PFSK-1 (cell line): ENCODE results near the gene CCDC184.

Experiments used
- FOXP2 ChIP-seq: optimal IDR thresholded peaks from 2 replicates; pipeline ENCODE3; 2011; ENCODE audit warnings: borderline replicate concordance, control low read depth, inconsistent platforms; ENCODE audit not compliant: insufficient read depth; ENCODE audit errors: extremely low read length, extremely low read depth
- POLR2AphosphoS5 ChIP-seq: IDR thresholded peaks from 2 replicates; pipeline ENCODE4 v1.6.1; 2012; ENCODE audit warnings: low read depth, mild to moderate bottlenecking, control low read depth, low read length, moderate library complexity
- SIN3A ChIP-seq: IDR thresholded peaks from 2 replicates; pipeline ENCODE4 v1.6.1; 2012; ENCODE audit warnings: mild to moderate bottlenecking, low read length, moderate library complexity, borderline replicate concordance; ENCODE audit not compliant: insufficient read depth
- TAF1 ChIP-seq: IDR thresholded peaks from 2 replicates; pipeline ENCODE4 v1.6.1; 2012; ENCODE audit warnings: low read length, control low read depth, borderline replicate concordance; ENCODE audit not compliant: insufficient read depth
- TF ChIP-seq, protein P1 (sequence below), 2 experiments: IDR thresholded peaks; 2 replicates each; pipeline versions ENCODE4 v1.6.1 to v1.8.0; 2011 to 2012; ENCODE audit warnings: low read depth in 2 of 2, low read length in 2 of 2, control low read depth in 1 of 2, inconsistent platforms in 1 of 2, mild to moderate bottlenecking in 1 of 2, moderate library complexity in 1 of 2; ENCODE audit not compliant: insufficient read depth in 1 of 2

Gene CCDC184

DNA sequence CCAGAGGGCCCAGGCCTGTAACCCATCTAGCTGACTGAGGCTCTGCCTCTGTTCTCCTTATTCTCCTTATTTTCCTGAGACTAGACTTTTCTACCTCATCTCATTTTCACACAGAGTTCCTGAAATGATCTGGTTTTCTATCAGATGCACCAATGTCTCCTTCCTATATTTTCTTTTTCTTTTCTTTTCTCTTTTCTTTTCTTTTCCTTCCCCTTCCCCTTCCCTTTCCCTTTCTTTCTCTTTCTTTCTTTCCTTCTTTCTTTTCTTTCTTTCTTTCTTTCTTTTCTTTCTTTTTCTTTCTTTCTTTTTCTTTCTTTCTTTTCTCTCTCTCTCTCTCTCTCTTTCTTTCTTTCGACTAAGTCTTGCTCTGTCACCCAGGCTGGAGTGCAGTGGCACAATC lies 3.0 kb upstream of the CCDC184 start:
- TF ChIP-seq FOXP2 = no peak
- no peak for TF ChIP-seq POLR2AphosphoS5
- no peak for TF ChIP-seq SIN3A
- TF ChIP-seq, protein P1, sequence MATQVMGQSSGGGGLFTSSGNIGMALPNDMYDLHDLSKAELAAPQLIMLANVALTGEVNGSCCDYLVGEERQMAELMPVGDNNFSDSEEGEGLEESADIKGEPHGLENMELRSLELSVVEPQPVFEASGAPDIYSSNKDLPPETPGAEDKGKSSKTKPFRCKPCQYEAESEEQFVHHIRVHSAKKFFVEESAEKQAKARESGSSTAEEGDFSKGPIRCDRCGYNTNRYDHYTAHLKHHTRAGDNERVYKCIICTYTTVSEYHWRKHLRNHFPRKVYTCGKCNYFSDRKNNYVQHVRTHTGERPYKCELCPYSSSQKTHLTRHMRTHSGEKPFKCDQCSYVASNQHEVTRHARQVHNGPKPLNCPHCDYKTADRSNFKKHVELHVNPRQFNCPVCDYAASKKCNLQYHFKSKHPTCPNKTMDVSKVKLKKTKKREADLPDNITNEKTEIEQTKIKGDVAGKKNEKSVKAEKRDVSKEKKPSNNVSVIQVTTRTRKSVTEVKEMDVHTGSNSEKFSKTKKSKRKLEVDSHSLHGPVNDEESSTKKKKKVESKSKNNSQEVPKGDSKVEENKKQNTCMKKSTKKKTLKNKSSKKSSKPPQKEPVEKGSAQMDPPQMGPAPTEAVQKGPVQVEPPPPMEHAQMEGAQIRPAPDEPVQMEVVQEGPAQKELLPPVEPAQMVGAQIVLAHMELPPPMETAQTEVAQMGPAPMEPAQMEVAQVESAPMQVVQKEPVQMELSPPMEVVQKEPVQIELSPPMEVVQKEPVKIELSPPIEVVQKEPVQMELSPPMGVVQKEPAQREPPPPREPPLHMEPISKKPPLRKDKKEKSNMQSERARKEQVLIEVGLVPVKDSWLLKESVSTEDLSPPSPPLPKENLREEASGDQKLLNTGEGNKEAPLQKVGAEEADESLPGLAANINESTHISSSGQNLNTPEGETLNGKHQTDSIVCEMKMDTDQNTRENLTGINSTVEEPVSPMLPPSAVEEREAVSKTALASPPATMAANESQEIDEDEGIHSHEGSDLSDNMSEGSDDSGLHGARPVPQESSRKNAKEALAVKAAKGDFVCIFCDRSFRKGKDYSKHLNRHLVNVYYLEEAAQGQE (IDR thresholded peaks at IDR 0.05; ENCODE audit: insufficient read depth in 1 of 2, low read depth in 2 of 2, low read length in 2 of 2) = no peak
- TF ChIP-seq TAF1 = no peak

DNA sequence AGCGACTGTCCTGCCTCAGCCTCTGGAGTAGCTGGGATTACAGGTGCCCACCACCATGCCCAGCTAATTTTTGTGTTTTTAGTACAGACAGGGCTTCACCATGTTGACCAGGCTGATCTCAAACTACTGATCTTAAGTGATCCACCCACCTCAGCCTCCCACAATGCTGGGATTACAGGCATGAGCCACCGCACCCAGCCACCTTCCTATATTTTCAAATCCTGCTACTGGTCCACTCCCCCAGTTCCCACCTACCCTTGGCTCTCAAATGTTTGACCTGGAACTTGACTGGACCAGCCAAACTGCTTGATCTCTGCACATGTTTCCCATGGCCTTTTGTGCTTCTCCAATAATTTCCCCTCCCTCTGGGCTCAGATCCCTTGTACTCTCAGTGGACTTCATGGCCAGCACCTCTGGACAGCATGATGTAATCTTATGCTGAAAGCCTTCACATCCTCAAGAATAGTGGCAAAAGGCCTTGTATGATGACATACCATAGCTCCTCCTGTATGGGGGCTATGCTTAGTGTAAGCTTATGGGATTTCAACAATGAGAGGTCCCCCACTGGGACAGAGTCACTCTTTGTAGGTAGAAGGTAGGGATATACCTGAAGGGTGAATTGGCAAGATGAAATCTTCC lies 2.5 kb upstream of the CCDC184 start:
- TF ChIP-seq POLR2AphosphoS5 (no peak), TAF1 (no peak), FOXP2 (no peak), SIN3A (no peak)
- TF ChIP-seq, protein P1 (IDR thresholded peaks at IDR 0.05; ENCODE audit: insufficient read depth in 1 of 2, low read depth in 2 of 2, low read length in 2 of 2) = no peak

DNA sequence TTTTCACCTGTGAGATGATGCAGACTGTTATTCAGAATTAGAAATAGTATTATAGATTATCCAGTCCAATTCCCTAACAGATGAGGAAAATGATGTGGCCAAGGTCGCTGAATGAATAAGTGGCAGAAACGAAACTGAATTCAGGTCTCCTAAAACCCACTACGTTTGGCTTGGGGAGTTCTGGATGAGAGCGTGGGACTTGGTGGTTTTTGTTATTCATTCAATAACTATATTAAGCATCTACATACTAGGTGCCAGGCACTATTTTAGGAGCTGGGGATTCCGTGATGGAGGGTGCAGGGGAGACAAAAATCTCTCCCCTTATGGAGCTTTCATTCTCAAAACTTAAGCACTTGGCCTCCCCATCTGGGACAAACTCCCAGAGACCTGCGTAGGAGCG lies 813 bp upstream of the CCDC184 start:
- TF ChIP-seq, protein P1 (IDR thresholded peaks at IDR 0.05; ENCODE audit: insufficient read depth in 1 of 2, low read depth in 2 of 2, low read length in 2 of 2) = no peak
- TF ChIP-seq SIN3A (no peak), FOXP2 (no peak), POLR2AphosphoS5 (no peak), TAF1 (no peak)

DNA sequence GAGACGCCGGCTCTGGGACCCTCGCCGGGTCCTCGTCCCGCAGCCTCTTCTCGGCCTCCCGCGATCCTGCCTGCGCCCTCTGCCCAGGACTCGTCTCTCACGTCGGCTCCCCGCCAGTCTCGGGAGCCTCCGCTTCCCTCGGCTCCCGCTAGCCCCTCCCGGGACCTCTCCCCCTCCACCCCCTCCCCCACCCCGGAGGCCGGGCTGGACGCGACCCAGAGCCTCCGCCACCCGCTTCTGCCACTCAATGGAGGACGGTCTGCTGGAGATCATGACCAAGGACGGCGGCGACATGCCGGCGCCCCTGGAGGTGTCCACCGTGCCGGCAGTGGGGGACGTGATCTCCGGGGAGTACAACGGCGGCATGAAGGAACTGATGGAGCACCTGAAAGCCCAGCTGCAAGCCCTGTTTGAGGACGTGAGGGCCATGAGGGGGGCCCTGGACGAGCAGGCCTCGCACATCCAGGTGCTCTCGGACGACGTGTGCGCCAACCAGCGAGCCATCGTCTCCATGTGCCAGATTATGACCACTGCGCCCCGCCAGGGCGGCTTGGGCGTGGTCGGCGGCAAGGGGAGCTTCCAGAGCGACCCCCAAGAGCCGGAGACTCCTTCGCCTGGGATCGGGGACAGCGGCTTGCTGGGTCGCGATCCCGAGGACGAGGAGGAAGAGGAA lies 568 bp downstream of the CCDC184 start:
- no peak for TF ChIP-seq SIN3A

DNA sequence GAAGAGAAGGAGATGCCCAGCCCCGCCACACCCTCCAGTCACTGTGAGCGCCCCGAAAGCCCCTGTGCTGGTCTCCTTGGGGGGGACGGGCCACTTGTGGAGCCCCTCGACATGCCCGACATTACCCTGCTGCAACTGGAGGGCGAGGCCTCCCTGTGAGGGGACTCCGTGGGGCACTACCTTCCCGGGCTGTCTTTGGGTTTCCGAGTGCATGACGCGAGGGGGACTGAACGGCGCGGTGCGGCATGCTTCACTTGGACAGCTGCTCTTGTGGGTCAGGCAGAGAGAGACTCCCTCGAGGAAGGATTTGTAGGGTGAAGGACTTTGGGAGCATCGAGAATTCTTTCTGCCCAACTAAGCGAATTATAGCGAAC lies 1.1 kb downstream of the CCDC184 start:
- TF ChIP-seq FOXP2 (no peak), TAF1 (no peak), SIN3A (no peak), POLR2AphosphoS5 (no peak)
- TF ChIP-seq, protein P1 (IDR thresholded peaks at IDR 0.05; ENCODE audit: insufficient read depth in 1 of 2, low read depth in 2 of 2, low read length in 2 of 2) = no peak
